ENCODE measurements around the gene GABARAP.
A peak's percentile ranks its signal among the peaks of the same experiment; 100 is the strongest.
"Not testable (repeated sequence)": the region's sequence is repeated elsewhere in the genome, so short reads cannot be mapped to it uniquely, and the experiment has no call there.

Gene GABARAP

GRCh38 chr17:7260651-7261378 lies 18.6 kb upstream of the GABARAP start:
- DNase-seq = no peak

- DNase-seq = no peak
Measured at GRCh38 chr17:7260151-7260550, 17.9 kb upstream of the GABARAP start.

- no peak for DNase-seq
Measured at GRCh38 chr17:7259555-7259889, 17.3 kb upstream of the GABARAP start.

DNA sequence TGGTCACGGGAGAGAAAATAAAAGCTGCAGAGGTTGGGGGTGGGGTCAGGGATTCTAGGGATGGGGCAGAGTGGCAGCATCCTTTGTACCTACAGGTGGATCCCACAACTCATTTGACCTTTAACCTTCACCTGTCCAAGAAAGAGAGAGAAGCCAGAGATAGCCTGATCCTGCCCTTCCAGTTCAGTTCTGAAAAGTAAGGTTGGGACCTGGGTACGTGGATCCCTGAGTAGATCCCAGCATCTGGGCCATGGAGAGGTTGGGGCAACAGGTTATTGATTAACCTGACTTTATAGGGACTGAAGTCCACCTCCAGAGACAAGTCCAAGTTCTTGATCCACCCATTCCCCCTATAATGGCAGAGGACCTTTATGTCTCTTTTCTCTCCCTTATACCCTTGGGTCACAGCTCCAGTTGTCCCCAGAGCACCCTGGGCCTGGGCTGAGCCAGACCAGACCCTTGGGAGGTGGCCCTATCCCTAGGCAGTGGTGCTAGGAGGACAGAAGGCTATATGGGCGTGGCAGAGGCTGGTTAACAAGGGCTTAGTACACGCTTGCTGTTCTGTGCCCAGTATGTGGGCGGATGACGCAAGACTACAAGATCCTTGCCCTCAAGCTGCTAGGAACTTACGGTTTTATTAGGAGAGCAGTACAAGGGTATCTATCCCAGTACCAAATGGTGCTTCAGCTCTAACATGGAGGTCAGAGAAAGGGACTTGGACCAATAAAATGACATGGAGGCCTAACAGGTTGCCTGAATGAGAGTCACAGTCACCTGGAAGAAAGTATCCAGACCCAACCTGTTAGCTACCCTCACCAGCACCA lies 16.7 kb upstream of the GABARAP start:
- peak; percentile 59 for DNase-seq

DNA sequence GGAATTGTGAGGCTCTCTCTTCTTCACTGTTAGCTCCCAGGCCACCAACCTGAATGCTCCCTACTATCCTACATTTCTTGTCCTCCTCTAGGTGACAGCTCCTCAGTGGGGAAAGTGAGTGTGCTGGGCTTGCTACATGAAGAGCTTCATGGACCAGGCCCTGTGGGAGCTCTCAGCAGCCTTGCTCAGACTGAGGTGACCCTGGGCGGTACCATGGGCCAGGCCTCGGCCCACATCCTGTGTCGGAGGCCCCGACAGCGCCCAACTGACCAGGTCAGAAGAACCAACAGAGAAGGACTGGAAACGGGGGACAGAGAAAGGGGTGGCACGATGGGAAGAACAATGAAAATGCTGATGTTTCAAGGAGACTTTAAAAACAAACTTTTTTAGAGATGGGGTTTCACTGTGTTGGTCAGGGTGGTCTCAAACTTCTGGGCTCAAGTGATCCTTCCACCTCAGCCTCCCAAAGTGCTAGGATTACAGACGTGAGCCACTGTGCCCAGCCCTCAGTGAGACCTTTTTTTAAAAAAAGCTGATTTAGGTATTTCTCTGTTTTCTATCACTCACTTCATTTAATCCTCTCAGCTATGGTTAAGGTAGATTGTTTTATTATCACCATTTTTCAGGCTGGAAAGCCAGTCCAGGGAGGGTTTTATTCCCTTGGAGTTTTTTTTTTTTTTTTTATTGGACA lies 14.7 kb upstream of the GABARAP start:
- DNase-seq = no peak

DNA sequence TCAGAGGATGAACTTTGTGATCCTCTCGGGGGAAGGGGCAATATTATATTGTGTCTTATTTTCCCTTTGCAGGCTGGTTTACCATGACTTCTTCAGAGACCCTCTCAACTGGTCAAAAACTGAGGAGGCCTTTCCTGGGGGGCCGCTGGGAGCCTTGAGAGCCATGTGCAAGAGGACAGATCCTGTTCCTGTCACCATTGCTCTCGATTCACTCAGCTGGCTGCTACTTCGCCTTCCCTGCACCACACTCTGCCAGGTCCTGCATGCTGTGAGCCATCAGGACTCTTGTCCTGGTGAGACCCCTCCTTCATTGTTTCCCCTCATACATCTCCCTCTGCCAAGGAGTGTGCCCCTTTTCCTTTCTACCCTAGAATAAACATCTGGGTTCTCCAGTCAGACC lies 12.3 kb upstream of the GABARAP start:
- no peak for DNase-seq

GRCh38 chr17:7253082-7253481 lies 10.8 kb upstream of the GABARAP start:
- DNase-seq = no peak

DNA sequence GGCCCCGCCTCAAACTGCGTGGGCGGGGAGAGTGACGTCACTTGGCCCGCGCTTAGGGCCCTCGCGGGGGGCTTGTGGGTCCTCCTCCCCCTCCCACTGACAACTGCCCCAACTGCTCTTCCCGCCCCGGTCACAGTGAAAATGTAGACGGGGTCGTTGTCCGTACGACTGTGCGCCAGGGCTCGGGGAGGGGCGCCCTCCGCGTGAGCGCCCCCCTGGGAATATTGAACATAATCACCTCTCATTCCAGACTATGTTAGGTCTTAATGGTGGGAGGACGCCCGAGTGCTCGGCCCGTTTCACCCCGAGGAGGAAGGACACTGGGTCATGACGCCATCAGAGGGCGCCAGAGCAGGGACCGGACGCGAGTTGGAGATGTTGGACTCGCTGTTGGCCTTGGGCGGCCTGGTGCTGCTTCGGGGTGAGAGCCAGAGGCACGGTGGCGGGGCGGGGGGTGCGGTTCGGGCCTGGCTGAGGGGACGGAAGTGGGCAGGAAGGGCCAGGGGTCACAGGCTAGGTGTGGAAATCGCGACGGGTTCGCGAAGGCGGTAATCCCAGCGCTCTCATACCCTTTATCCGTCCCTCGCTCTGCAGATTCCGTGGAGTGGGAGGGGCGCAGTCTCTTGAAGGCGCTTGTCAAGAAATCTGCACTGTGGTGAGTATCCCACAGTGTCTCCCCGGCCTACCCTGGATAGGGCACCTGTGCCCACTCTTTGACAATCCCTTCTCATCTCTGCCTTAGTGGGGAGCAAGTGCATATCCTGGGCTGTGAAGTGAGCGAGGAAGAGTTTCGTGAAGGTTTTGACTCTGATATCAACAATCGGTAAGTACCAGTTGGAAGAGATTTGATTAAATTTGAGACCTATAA lies 10.2 kb upstream of the GABARAP start, which contains the start of gene ELP5:
Gene ELP5 (plus strand): TSS at position 40 of the 868 bp plus-strand sequence. CDS start 336 bp downstream, at position 376.
- peak; percentile 97 for DNase-seq

DNA sequence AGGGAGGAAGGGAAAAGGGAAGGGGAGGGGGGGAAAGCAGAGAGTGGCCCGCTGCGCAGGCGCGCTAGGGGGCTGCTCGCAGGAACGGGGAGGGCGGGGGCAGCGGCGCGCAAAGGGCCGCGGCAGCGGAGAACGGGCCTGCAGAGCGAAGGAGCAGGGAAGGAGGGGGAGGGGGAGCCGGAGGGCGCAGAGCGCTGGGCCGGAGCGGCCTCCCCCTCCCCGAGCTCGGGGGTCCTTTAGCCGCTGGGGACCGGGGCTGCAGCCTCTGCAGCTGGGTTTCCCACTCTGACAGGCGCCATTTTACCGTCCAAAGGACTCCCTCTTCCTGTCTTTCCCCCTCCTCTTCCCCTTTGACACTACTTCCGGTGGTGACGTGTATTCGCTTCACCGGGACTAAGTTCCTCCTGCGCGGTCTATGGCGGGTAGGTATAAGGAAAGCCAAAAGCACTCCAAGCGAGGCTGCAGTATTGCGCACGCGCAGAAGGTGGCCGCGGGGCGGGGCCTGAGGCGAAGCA lies 9.5 kb upstream of the GABARAP start, which contains the start of gene CTDNEP1:
Gene CTDNEP1 (minus strand): TSS at position 74 of the 515 bp plus-strand sequence. CDS start 438 bp downstream, outside the sequence.
- peak; percentile 100 for DNase-seq

DNA sequence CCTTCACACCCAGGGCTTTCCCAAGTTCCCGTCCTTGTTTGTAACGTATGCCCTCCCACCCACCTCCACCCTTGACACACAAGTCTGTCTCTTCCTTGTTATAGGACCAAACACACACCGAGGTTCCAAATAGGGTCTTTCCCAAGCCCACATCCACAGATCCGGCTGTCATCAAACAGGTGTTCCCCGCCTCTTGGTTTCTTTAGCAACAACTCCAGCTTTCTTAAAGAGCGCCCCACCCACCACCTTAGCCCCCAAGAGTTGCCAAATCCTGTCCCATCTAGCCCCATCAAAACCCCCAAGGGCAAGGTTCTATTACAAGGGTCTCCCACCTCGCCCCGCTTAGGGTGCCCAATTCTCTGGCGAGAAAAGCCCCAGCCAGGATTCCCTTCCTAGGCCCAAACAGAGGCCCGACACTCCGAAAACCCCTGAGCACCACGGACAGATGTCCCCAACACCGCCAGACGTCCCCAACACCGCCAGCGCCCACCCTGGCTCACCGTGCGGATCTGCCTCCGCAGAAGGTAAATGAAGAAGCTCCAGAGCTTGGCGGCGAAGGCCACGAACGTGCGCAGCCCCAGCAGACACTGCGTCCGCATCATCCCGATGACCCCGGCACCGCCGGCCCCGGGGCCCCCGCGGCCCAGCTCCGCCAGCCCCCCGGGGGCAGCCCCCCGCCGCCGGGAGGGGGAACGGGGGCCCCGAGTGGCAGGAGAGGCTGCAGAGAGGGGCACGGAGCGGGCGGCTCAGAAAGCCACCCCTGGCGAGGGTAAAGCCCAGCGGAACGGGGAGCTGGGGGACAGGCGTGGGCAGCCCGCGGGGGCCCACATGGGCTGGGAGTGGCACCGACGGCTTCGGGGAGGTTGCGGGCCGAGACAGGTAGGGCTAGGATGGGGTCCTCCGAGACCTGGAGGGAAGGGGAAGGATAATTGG lies 8.7 kb upstream of the GABARAP start:
- no peak for DNase-seq

GRCh38 chr17:7249830-7250229 lies 7.6 kb upstream of the GABARAP start:
- DNase-seq = no peak

DNA sequence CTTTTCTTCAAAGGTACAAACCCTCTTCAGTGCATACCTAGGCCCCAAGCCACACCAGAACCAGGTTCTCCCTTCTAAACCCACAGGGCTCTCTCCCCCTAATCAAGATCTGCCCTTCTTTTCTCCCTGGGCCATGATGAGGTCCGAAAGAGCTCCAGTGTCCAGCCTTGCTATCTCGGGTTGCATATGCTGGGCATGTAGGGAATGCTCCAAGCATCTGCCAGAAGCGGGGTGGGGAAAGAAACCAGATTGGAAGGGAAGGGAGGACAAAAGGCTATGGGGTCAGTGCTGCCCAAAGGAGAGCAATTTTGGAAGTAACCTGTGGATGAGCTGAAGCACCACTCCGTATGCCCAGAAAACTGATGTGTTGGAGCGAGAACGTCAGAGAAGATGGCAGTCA lies 7.0 kb upstream of the GABARAP start:
- DNase-seq = no peak

- no peak for DNase-seq
Measured at GRCh38 chr17:7248796-7249195, 6.5 kb upstream of the GABARAP start.

DNA sequence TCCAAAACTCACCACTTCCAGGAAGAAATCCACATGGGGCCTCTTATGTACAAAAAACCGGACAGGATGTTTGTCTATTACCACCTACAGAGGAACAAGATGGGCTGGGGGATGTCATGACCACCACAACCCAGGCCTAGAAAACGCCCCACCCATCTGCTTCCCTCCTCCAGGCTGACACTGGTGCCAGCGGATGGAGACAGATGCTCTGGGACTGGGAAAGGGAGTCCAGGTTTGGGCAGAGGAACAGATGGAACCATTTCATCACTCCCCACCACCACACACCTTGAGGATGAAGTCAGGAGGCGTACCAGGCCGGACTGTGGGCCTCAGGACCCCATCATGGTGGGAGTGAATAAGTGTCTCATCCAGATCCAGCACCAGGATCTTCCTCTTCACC lies 4.5 kb upstream of the GABARAP start:
- DNase-seq = no peak

DNA sequence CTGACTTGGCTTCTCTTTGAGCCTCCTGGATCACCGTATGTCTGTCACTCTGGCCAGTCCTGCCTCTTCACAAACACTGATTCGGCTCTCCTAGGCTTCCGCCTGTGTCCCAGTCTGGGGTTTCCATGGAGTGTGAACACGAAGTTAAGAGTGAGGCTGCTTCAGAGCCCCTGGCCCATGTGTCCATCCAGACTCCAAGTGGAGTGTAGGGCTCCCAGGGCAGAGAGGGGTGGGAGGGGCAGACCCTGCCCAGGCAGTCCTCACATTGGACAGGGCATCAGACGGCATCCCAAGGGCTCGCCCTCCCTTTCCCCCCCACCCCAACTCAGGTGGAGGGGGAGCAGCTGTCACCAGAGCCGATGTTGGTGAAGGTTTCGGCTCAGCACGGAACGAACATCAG lies 1.6 kb upstream of the GABARAP start:
- DNase-seq = not testable (repeated sequence)

DNA sequence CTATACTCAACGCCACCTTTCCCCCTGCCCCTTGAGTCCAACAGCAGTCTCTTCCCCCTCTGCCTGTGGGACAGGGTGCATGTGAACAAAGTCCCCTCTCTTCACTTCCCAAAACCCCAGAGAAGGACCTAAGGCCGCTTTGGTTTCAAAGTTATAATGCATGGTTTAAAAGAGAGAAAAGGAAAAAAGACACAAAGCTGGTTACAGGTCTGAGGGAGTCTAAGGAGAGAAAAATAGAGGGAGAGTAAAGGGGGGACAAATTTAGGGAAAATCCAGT lies 1.1 kb upstream of the GABARAP start:
- DNase-seq = no peak

GRCh38 chr17:7242717-7243452 lies 636 bp upstream of the GABARAP start:
- DNase-seq = peak; percentile 94

DNA sequence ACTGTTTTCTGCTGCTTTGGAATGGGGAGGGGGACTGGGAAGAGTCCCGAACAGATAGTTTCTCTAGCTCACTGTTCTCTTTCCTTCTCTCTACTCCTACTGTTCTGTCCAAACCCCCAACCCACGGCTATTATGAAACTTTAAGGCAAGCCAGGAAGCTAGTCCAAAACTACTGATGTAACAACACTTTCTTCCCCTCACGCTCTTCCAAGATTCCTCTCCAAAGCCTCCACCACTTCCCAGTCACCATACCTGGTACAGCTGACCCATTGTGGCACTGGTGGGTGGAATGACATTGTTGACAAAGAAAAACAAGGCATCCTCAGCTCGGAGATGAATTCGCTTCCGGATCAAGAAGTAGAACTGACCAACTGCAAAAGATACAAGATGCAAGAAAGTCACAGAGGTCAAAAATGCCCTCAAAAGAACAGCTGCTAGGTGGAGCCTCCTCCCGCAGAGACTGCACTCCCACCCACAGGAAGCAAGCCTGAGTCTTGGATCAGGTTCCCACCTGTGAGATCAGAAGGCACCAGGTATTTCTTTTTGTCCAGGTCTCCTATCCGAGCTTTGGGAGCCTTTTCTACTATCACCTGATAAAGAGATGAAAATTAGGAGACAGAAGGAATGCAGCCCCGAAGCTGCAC lies 1.0 kb downstream of the GABARAP start:
- no peak for DNase-seq

DNA sequence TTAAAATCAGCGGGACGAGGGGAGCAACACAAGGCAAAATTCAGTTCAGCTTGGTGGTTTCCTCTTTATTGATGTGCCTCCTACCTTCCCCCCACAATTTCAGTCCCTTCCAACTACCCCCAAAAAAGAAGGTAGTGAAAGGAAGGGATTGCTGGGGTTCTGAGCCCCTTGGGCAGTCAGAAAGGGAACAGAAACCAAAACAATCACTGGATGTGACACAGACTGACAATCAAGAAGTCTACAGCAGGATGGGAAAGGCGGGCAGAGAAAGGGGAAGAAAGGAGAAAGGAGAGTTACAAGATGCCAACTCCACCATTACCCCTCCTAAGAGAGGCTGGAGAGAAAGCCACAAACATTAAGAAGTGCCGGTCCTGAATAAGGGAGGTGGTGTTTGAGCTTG lies 1.9 kb downstream of the GABARAP start:
- DNase-seq = no peak
